H9 (cell line): Measurements from ENCODE around the gene VASP. TPM values are rescaled to one million over a fixed set of nuclear protein-coding genes. Genes with fewer than 3 reads are reported as not detected.

Source experiments
- DNase-seq: peaks from one replicate; pipeline ENCODE4 v3.0.0-alpha.2; 2017
- H2AFZ ChIP-seq: one replicate; pipeline ENCODE4 v1.6.1; 2013; ENCODE audit warnings: mild to moderate bottlenecking, low read length, control low read depth, moderate library complexity
- H2AK5ac ChIP-seq: 2 replicates; pipeline ENCODE4 v1.6.1; 2013; ENCODE audit warnings: low read length, control low read depth, mixed read lengths; ENCODE audit not compliant: insufficient read length
- H2BK120ac ChIP-seq: one replicate; pipeline ENCODE4 v1.6.1; 2013; ENCODE audit warnings: low read depth, mild to moderate bottlenecking, low read length, control low read depth, inconsistent platforms; ENCODE audit not compliant: poor library complexity, severe bottlenecking
- H2BK12ac ChIP-seq: 2 replicates; pipeline ENCODE4 v1.6.1; 2013; ENCODE audit warnings: low read length, control low read depth, mixed read lengths, low read depth; ENCODE audit not compliant: insufficient read length
- H2BK15ac ChIP-seq: 2 replicates; pipeline ENCODE4 v1.6.1; 2013; ENCODE audit warnings: low read depth, low read length, control low read depth
- H2BK20ac ChIP-seq: one replicate; pipeline ENCODE4 v1.6.1; 2013; ENCODE audit warnings: low read depth, mild to moderate bottlenecking, low read length, control low read depth, inconsistent platforms; ENCODE audit not compliant: poor library complexity, severe bottlenecking
- H2BK5ac ChIP-seq: 2 replicates; pipeline ENCODE4 v1.6.1; 2013; ENCODE audit warnings: low read length, control low read depth, mixed read lengths; ENCODE audit not compliant: insufficient read length
- H3K14ac ChIP-seq: 2 replicates; pipeline ENCODE4 v1.6.1; 2013; ENCODE audit warnings: low read length, control low read depth; ENCODE audit not compliant: insufficient read depth
- H3K18ac ChIP-seq: 2 replicates; pipeline ENCODE4 v1.6.1; 2013; ENCODE audit warnings: low read depth, mild to moderate bottlenecking, mixed read lengths, low read length, control low read depth; ENCODE audit not compliant: insufficient read length
- H3K23ac ChIP-seq: 2 replicates; pipeline ENCODE4 v1.6.1; 2013; ENCODE audit warnings: low read length, control low read depth, mixed read lengths, low read depth; ENCODE audit not compliant: insufficient read length
- H3K23me2 ChIP-seq: 2 replicates; pipeline ENCODE4 v1.6.1; 2013; ENCODE audit warnings: low read depth, mild to moderate bottlenecking, mixed read lengths, low read length, control low read depth; ENCODE audit not compliant: insufficient read length, poor library complexity, severe bottlenecking
- H3K27ac ChIP-seq: 2 replicates; pipeline ENCODE4 v1.5.1; 2013; ENCODE audit warnings: low read length, control low read depth, mixed read lengths, low read depth; ENCODE audit not compliant: insufficient read length
- H3K27me3 ChIP-seq: 2 replicates; pipeline ENCODE4 v1.6.1; 2013; ENCODE audit warnings: low read length, control low read depth, inconsistent platforms; ENCODE audit not compliant: insufficient read depth
- H3K4ac ChIP-seq: 2 replicates; pipeline ENCODE4 v1.6.1; 2013; ENCODE audit warnings: low read depth, mild to moderate bottlenecking, control low read depth, inconsistent platforms, low read length, moderate library complexity
- H3K4me1 ChIP-seq: 2 replicates; pipeline ENCODE4 v1.6.1; 2013; ENCODE audit warnings: low read length, control low read depth, inconsistent platforms; ENCODE audit not compliant: insufficient read depth
- H3K4me2 ChIP-seq: 2 replicates; pipeline ENCODE4 v1.6.1; 2013; ENCODE audit warnings: low read length, control low read depth, mixed read lengths; ENCODE audit not compliant: insufficient read length, insufficient read depth
- H3K56ac ChIP-seq: 2 replicates; pipeline ENCODE4 v1.6.1; 2013; ENCODE audit warnings: low read depth, mild to moderate bottlenecking, mixed read lengths, low read length, control low read depth; ENCODE audit not compliant: insufficient read length
- H3K79me1 ChIP-seq: 2 replicates; pipeline ENCODE4 v1.6.1; 2013; ENCODE audit warnings: low read depth, mild to moderate bottlenecking, moderate library complexity, low read length, control low read depth, inconsistent platforms; ENCODE audit not compliant: insufficient read depth, poor library complexity, severe bottlenecking
- H3K79me2 ChIP-seq: 2 replicates; pipeline ENCODE4 v1.6.1; 2013; ENCODE audit warnings: low read length, control low read depth, inconsistent platforms; ENCODE audit not compliant: insufficient read depth
- H3K9ac ChIP-seq: 2 replicates; pipeline ENCODE4 v1.6.1; 2013; ENCODE audit warnings: low read length, control low read depth, mixed read lengths; ENCODE audit not compliant: insufficient read length; ENCODE audit errors: extremely low read depth
- H3K9me3 ChIP-seq: one replicate; pipeline ENCODE4 v1.6.1; 2013; ENCODE audit warnings: low read depth, low read length, inconsistent platforms; ENCODE audit not compliant: control insufficient read depth
- H3T11ph ChIP-seq: one replicate; pipeline ENCODE4 v1.6.1; 2013; ENCODE audit warnings: mild to moderate bottlenecking, low read length, control low read depth, inconsistent platforms
- H4K20me1 ChIP-seq: one replicate; pipeline ENCODE4 v1.6.1; 2013; ENCODE audit not compliant: control insufficient read depth, insufficient read length, insufficient read depth
- H4K5ac ChIP-seq: 2 replicates; pipeline ENCODE4 v1.6.1; 2013; ENCODE audit warnings: low read depth, mild to moderate bottlenecking, mixed read lengths, low read length, control low read depth; ENCODE audit not compliant: insufficient read length
- H4K8ac ChIP-seq: replicated peaks from 2 replicates; pipeline ENCODE4 v1.6.1; 2013; ENCODE audit warnings: low read length, control low read depth, mixed read lengths, low read depth; ENCODE audit not compliant: insufficient read length
- H4K91ac ChIP-seq: 2 replicates; pipeline ENCODE4 v1.6.1; 2013; ENCODE audit warnings: low read depth, mild to moderate bottlenecking, moderate library complexity, mixed read lengths, low read length, control low read depth; ENCODE audit not compliant: insufficient read length
- H3K27ac Mint-ChIP-seq, 3 experiments: 2 replicates in 2 of 3; 3 replicates in 1 of 3; pipeline ENCODE4 v1.8.0; 2020 to 2021; ENCODE audit warnings: mixed read lengths in 3 of 3, mild to moderate bottlenecking in 1 of 3, moderate library complexity in 1 of 3
- H3K27me3 Mint-ChIP-seq: 2 replicates; pipeline ENCODE4 v1.8.0; 2021; ENCODE audit warnings: low read depth, mild to moderate bottlenecking, moderate library complexity, mixed read lengths
- H3K36me3 Mint-ChIP-seq, 3 experiments: 2 replicates in 2 of 3; 3 replicates in 1 of 3; pipeline ENCODE4 v1.8.0; 2020 to 2021; ENCODE audit warnings: low read depth in 3 of 3, mixed read lengths in 3 of 3; ENCODE audit not compliant: insufficient read depth in 1 of 3
- H3K4me1 Mint-ChIP-seq, 2 experiments: 2 replicates each; pipeline ENCODE4 v1.8.0; 2020; ENCODE audit warnings: mixed read lengths in 2 of 2
- H3K4me3 Mint-ChIP-seq, 2 experiments: 2 replicates in 1 of 2; 3 replicates in 1 of 2; pipeline ENCODE4 v1.8.0; 2020 to 2021; ENCODE audit warnings: mild to moderate bottlenecking in 2 of 2, mixed read lengths in 2 of 2, moderate library complexity in 1 of 2
- H3K9me3 Mint-ChIP-seq, 2 experiments: 2 replicates in 1 of 2; 3 replicates in 1 of 2; pipeline ENCODE4 v1.8.0; 2020; ENCODE audit warnings: mild to moderate bottlenecking in 2 of 2, mixed read lengths in 2 of 2, moderate library complexity in 1 of 2
- CTCF ChIP-seq: fragments of 200-600 bp; sonication (generic); conservative IDR thresholded peaks from 3 replicates; pipeline ENCODE4 v1.8.0; 2021; ENCODE audit warnings: antibody characterized with exemption, mild to moderate bottlenecking
- WGBS: extraction: QIAGEN DNeasy Blood & Tissue Kit; methylation state at CpG from one replicate; pipeline ENCODE4 v1.1.7; 2013; ENCODE audit warnings: missing lambda C conversion rate, low lambda C conversion rate, mixed read lengths; ENCODE audit not compliant: insufficient read length; ENCODE audit errors: extremely low coverage; 5-methylcytosine and 5-hydroxymethylcytosine counted together
- total RNA-seq: library from RNA; stranded (reverse); gene quantifications from 2 replicates; pipeline ENCODE4 v1.2.1, GENCODE V29; 2021

The VASP gene
- total RNA-seq, 1 experiment from 2014 or later = 157 TPM

GRCh38 chr19:45472563-45473366 lies 34.5 kb upstream of the VASP start:
- Histone ChIP-seq H2BK15ac (no peak overlapping the region), H3K4ac (no peak overlapping the region), H3K56ac (no peak overlapping the region), H3K9me3 (no peaks in the 10 kb centered on the region), H3K23me2 (peaks cover 12% of the 10 kb centered on the region), H3K18ac (peak overlapping the region; percentile 61), H2AK5ac (no peak overlapping the region), H4K5ac (no peak overlapping the region), H3K27me3 (no peaks in the 10 kb centered on the region), H4K91ac (no peak overlapping the region), H2BK12ac (no peak overlapping the region), H3T11ph (no peak overlapping the region), H3K27ac (no peak overlapping the region), H3K9ac (no peak overlapping the region), H4K20me1 (no peaks in the 10 kb centered on the region), H3K4me1 (no peaks in the 10 kb centered on the region), H3K14ac (peak overlapping the region; percentile 45; the same call in 1 of the 2 replicates), H2AFZ (no peak overlapping the region), H3K79me1 (no peaks in the 10 kb centered on the region), H3K4me2 (peak overlapping the region; percentile 14), H4K8ac (no peak overlapping the region), H3K79me2 (no peaks in the 10 kb centered on the region), H3K23ac (no peak overlapping the region), H2BK5ac (no peak overlapping the region), H2BK120ac (no peak overlapping the region), H2BK20ac (no peak overlapping the region)
- no peaks in the 10 kb centered on the region; a peak in 1 of 5 replicates for H3K9me3 Mint-ChIP-seq
- no CpG with 5 or more reads among the region's 44 CpGs for WGBS
- peaks cover 11% of the 10 kb centered on the region for H3K27me3 Mint-ChIP-seq
- H3K4me3 Mint-ChIP-seq = peak overlapping the region; percentile 28 to 78
- peaks cover 0 to 11% (median 0%) of the 10 kb centered on the region in 3 experiments; a peak in 1 of 7 replicates for H3K36me3 Mint-ChIP-seq
- DNase-seq = no peak
- TF ChIP-seq CTCF = no peak
- H3K4me1 Mint-ChIP-seq = peaks cover 32 to 60% of the 10 kb centered on the region in 2 experiments
- peak overlapping the region; percentile 3 to 87 (median 4); a peak in 3 of 7 replicates for H3K27ac Mint-ChIP-seq
